HepG2 (cell line): Measurements from ENCODE around the gene IFNG. TPM values are rescaled to one million over a fixed set of nuclear protein-coding genes. Genes with fewer than 3 reads are reported as not detected.

Experiments
- ATAC-seq: fragments of 200-7000 bp; cut with Tn5 transposase; 3 replicates; pipeline ENCODE4 v1.9.1; 2020; ENCODE audit warnings: mild to moderate bottlenecking, moderate library complexity
- BruUV-seq: library from RNA; stranded (reverse); fragments of 400-500 nt; replicated peaks from 2 replicates; lab custom pipeline; 2021; lab: Mats Ljungman, UMichigan
- CTCF ChIA-PET: fragments of 300-600 bp; formaldehyde crosslinking; extraction: SDS; loops from one replicate; lab custom pipeline; 2021; ENCODE audit warnings: low total read pairs, inconsistent platforms, low intra/inter-chr PET ratio; lab: Yijun Ruan, JAX
- POLR2A ChIA-PET: fragments of 350-600 bp; sonication (Branson Sonifier 250); formaldehyde crosslinking; loops from one replicate; lab custom pipeline; 2020; ENCODE audit warnings: antibody characterized with exemption, inconsistent platforms; lab: Yijun Ruan, JAX
- DNase-seq: peaks from one replicate; pipeline ENCODE4 v3.0.0-alpha.2; 2015; ENCODE audit warnings: low spot score
- FAIRE-seq: peaks from 3 replicates; lab custom pipeline; 2011; peaks lifted over from hg19 to GRCh38; lab: Jason Lieb, UNC
- H2AFZ ChIP-seq: one replicate; pipeline ENCODE4 v1.6.1; 2011; ENCODE audit warnings: low read length, inconsistent platforms
- H3K27ac ChIP-seq: fragments of 300-600 bp; 3 replicates; pipeline ENCODE4 v1.8.0; 2011; ENCODE audit warnings: mixed run types, mild to moderate bottlenecking, mixed read lengths, low read length, inconsistent platforms; ENCODE audit not compliant: insufficient read depth; ENCODE audit errors: extremely low read length
- H3K27me3 ChIP-seq, 2 experiments: fragments of 200-600 bp in 1 of 2; 2 replicates in 1 of 2; 3 replicates in 1 of 2; pipeline versions ENCODE4 v1.6.0 to v1.8.0; 2011; ENCODE audit warnings: low read length in 2 of 2, mild to moderate bottlenecking in 2 of 2, moderate library complexity in 2 of 2, inconsistent platforms in 1 of 2; ENCODE audit not compliant: insufficient read depth in 2 of 2, control insufficient read depth in 1 of 2
- H3K36me3 ChIP-seq, 2 experiments: fragments of 200-600 bp in 1 of 2; replicated peaks in 1 of 2; 2 replicates in 1 of 2; 3 replicates in 1 of 2; pipeline versions ENCODE4 v1.5.1 to v1.8.0; 2011; ENCODE audit warnings: low read length in 2 of 2, inconsistent platforms in 1 of 2; ENCODE audit not compliant: insufficient read depth in 2 of 2, control insufficient read depth in 1 of 2
- H3K4me1 ChIP-seq: 2 replicates; pipeline ENCODE4 v1.5.1; 2012; ENCODE audit warnings: low read length, inconsistent platforms; ENCODE audit not compliant: insufficient read depth
- H3K4me2 ChIP-seq: 2 replicates; pipeline ENCODE4 v1.6.0; 2011; ENCODE audit warnings: low read depth, low read length, inconsistent platforms
- H3K4me3 ChIP-seq, 3 experiments: fragments of 200-600 bp in 1 of 3; sonication (generic), shearing (Covaris generic) in 1 of 3; replicated peaks in 1 of 3; 2 replicates each; pipeline ENCODE4 v1.5.1; 2011 to 2016; ENCODE audit warnings: low read length in 3 of 3, inconsistent platforms in 2 of 3, low read depth in 2 of 3, mild to moderate bottlenecking in 2 of 3, control low read depth in 1 of 3, mixed read lengths in 1 of 3; ENCODE audit not compliant: insufficient read depth in 1 of 3
- H3K79me2 ChIP-seq: one replicate; pipeline ENCODE4 v1.6.1; 2011; ENCODE audit warnings: low read length, inconsistent platforms; ENCODE audit not compliant: insufficient read depth
- H3K9ac ChIP-seq: 2 replicates; pipeline ENCODE4 v1.6.0; 2011; ENCODE audit warnings: mild to moderate bottlenecking, low read depth, low read length, inconsistent platforms; ENCODE audit not compliant: insufficient read depth
- H3K9me3 ChIP-seq: 2 replicates; pipeline ENCODE4 v1.5.1; 2012; ENCODE audit warnings: mild to moderate bottlenecking, low read length
- H4K20me1 ChIP-seq: 2 replicates; pipeline ENCODE4 v1.6.0; 2011; ENCODE audit warnings: inconsistent platforms, mild to moderate bottlenecking, low read length, moderate library complexity; ENCODE audit not compliant: insufficient read depth
- BATF2 ChIP-seq: sonication (generic); formaldehyde crosslinking; IDR thresholded peaks from 2 replicates; pipeline ENCODE4 v1.8.0; 2022; ENCODE audit warnings: mild to moderate bottlenecking, missing genetic modification reagents, moderate library complexity
- MXD3 ChIP-seq: IDR thresholded peaks from 2 replicates; pipeline ENCODE4 v1.6.1; 2016; ENCODE audit warnings: mild to moderate bottlenecking, missing biosample characterization, missing genetic modification reagents
- NR2F2 ChIP-seq: IDR thresholded peaks from 2 replicates; pipeline ENCODE4 v1.6.1; 2012; ENCODE audit warnings: low read depth, inconsistent platforms, borderline replicate concordance
- SRSF1 ChIP-seq: fragments of 200-400 bp; formaldehyde crosslinking; optimal IDR thresholded peaks from 2 replicates; pipeline ENCODE3; 2017; ENCODE audit warnings: mild to moderate bottlenecking, low read depth, low read length, moderate library complexity
- STAG1 ChIP-seq: sonication (generic); formaldehyde crosslinking; IDR thresholded peaks from 2 replicates; pipeline ENCODE4 v1.4.0; 2020; ENCODE audit warnings: missing genetic modification reagents
- TFDP2 ChIP-seq: sonication (generic); formaldehyde crosslinking; IDR thresholded peaks from 2 replicates; pipeline ENCODE4 v1.4.0; 2020; ENCODE audit warnings: missing genetic modification reagents
- ZFP36L1 ChIP-seq: sonication (generic); formaldehyde crosslinking; IDR thresholded peaks from 2 replicates; pipeline ENCODE4 v1.8.0; 2022; ENCODE audit warnings: mild to moderate bottlenecking, missing genetic modification reagents, moderate library complexity
- ZIK1 ChIP-seq: sonication (generic); formaldehyde crosslinking; IDR thresholded peaks from 2 replicates; pipeline ENCODE4 v1.5.0; 2020; ENCODE audit warnings: mild to moderate bottlenecking, low read depth, missing genetic modification reagents, borderline replicate concordance
- ZNF121 ChIP-seq: sonication (generic); formaldehyde crosslinking; IDR thresholded peaks from 2 replicates; pipeline ENCODE4 v1.5.0; 2020; ENCODE audit warnings: mild to moderate bottlenecking, missing genetic modification reagents
- ZNF780A ChIP-seq: sonication (generic); formaldehyde crosslinking; IDR thresholded peaks from 2 replicates; pipeline ENCODE4 v1.8.0; 2022; ENCODE audit warnings: mild to moderate bottlenecking, missing genetic modification reagents, moderate library complexity
- WGBS: methylation state at CpG from one replicate; pipeline ENCODE4 v1.1.6; 2017; ENCODE audit warnings: low lambda C conversion rate; 5-methylcytosine and 5-hydroxymethylcytosine counted together
- in situ Hi-C: cut with HindIII; loops from 2 replicates; pipeline ENCODE4 v1.10.0; 2017; ENCODE audit warnings: low pct_unique_long_range_greater_than_20kb; ENCODE audit not compliant: extremely low pct_ligation_motif_present
- intact Hi-C: fragments of 100-400 bp; cut with micrococcal nuclease; formaldehyde crosslinking; loops from one replicate; pipeline ENCODE4 v1.10.0; 2022; ENCODE audit not compliant: unreplicated experiment
- polyA plus RNA-seq, 8 experiments: library from polyadenylated mRNA; depleted of rRNA in 3 of 8; stranded (reverse) in 7 of 8; unstranded in 1 of 8; fragments of >200 nt; fragmentation: Illumina TruSeq in 4 of 8; extraction: Trizol in 4 of 8; gene quantifications; 2 replicates each; pipeline versions ENCODE4 v1.2.1 to v1.2.3, GENCODE V29; 2011 to 2016; ENCODE audit warnings: low read depth in 4 of 8, missing spikeins in 1 of 8, mixed read lengths in 1 of 8; ENCODE audit not compliant: insufficient read depth in 1 of 8
- total RNA-seq, 5 experiments: library from RNA; depleted of rRNA; stranded (reverse); fragments of >200 nt; fragmentation: Illumina TruSeq; extraction: Trizol; gene quantifications; 2 replicates each; pipeline ENCODE4 v1.2.3, GENCODE V29; 2016; ENCODE audit warnings: low read depth in 1 of 5
- TF ChIP-seq, protein P1 (sequence below): sonication (generic); formaldehyde crosslinking; IDR thresholded peaks from 2 replicates; pipeline ENCODE4 v1.4.0; 2020; ENCODE audit warnings: mild to moderate bottlenecking, missing genetic modification reagents

Gene IFNG
- total and polyA plus RNA-seq, 2 of the 13 experiments (the other 11 are each of a cell fraction or from before 2014, with no cell fraction given) = not detected

DNA sequence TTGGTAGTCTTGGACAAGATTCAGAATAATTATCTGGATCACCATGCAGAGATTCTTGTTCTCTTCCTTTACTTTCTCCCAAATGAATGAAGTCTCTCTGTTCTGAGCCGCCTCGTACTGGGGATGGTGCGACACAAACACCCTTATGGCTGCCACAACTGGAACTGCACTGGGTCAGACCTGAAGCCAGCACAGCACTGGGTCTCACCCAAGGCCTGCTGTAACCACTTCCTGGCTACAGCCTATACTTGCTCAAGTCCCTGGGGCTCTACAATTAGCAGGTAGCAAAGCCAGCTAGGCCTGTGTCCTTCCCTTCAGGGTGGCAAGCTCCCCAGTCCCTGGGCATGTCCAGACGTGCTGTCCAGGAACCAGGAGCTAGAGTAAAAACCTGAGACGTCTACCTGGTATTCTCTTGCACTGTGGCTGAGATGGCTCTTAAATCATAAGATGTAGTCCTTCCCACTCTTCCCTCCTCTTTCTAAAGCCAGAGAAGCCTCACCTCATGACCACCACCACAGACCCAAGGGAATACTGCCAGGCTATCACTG lies 27.6 kb downstream of the IFNG start (continued):
- TF ChIP-seq MXD3 (CRISPR knock-in tag) = no peak
- TF ChIP-seq, protein P1, sequence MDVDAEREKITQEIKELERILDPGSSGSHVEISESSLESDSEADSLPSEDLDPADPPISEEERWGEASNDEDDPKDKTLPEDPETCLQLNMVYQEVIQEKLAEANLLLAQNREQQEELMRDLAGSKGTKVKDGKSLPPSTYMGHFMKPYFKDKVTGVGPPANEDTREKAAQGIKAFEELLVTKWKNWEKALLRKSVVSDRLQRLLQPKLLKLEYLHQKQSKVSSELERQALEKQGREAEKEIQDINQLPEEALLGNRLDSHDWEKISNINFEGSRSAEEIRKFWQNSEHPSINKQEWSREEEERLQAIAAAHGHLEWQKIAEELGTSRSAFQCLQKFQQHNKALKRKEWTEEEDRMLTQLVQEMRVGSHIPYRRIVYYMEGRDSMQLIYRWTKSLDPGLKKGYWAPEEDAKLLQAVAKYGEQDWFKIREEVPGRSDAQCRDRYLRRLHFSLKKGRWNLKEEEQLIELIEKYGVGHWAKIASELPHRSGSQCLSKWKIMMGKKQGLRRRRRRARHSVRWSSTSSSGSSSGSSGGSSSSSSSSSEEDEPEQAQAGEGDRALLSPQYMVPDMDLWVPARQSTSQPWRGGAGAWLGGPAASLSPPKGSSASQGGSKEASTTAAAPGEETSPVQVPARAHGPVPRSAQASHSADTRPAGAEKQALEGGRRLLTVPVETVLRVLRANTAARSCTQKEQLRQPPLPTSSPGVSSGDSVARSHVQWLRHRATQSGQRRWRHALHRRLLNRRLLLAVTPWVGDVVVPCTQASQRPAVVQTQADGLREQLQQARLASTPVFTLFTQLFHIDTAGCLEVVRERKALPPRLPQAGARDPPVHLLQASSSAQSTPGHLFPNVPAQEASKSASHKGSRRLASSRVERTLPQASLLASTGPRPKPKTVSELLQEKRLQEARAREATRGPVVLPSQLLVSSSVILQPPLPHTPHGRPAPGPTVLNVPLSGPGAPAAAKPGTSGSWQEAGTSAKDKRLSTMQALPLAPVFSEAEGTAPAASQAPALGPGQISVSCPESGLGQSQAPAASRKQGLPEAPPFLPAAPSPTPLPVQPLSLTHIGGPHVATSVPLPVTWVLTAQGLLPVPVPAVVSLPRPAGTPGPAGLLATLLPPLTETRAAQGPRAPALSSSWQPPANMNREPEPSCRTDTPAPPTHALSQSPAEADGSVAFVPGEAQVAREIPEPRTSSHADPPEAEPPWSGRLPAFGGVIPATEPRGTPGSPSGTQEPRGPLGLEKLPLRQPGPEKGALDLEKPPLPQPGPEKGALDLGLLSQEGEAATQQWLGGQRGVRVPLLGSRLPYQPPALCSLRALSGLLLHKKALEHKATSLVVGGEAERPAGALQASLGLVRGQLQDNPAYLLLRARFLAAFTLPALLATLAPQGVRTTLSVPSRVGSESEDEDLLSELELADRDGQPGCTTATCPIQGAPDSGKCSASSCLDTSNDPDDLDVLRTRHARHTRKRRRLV (CRISPR knock-in tag) = no peak
- no peak for TF ChIP-seq TFDP2 (CRISPR knock-in tag)
- TF ChIP-seq NR2F2 = no peak
- no peak for TF ChIP-seq SRSF1
- TF ChIP-seq, all 625 proteins: peak for 0

- no peaks in the 10 kb centered on the region for H3K36me3 ChIP-seq
- no peak for TF ChIP-seq ZFP36L1
- no peak for TF ChIP-seq BATF2 (CRISPR knock-in tag)
- no peak for TF ChIP-seq ZIK1 (CRISPR knock-in tag)
- TF ChIP-seq ZNF780A (CRISPR knock-in tag) = no peak
- no peak for TF ChIP-seq STAG1 (CRISPR knock-in tag)
- no peak for TF ChIP-seq ZNF121 (CRISPR knock-in tag)
- no peak overlapping the region for H2AFZ ChIP-seq
- H3K9ac ChIP-seq = no peak overlapping the region
- no peaks in the 10 kb centered on the region for H3K9me3 ChIP-seq
- no peak for DNase-seq
- CTCF ChIA-PET = no interaction called here
- intact Hi-C loops = no loop called here
- in situ Hi-C loops = no loop called here
- no peaks in the 10 kb centered on the region for H3K27me3 ChIP-seq
- no peak overlapping the region for H3K27ac ChIP-seq
- 5% methylated on average over 2 of the region's 2 CpGs for WGBS
- no peaks in the 10 kb centered on the region for H4K20me1 ChIP-seq
- POLR2A ChIA-PET = no interaction called here
- H3K4me2 ChIP-seq = no peak overlapping the region
- ATAC-seq = no peak
- FAIRE-seq = no peak
- no peak overlapping the region for H3K4me3 ChIP-seq
- no peaks in the 10 kb centered on the region for H3K79me2 ChIP-seq
- no peaks in the 10 kb centered on the region for H3K4me1 ChIP-seq
- BruUV-seq = no TSS peak
These were observed 29.6 kb downstream of the IFNG start for GRCh38 chr12:68129979-68130378.
